ENCODE measurements around the gene TBC1D3C. TPM values are rescaled to one million over a fixed set of nuclear protein-coding genes. Genes with fewer than 3 reads are reported as not detected.
"Not testable (repeated sequence)": the region's sequence is repeated elsewhere in the genome, so short reads cannot be mapped to it uniquely, and the experiment has no call there.

Gene TBC1D3C
- total RNA-seq = 0.19 TPM
- long read RNA-seq = 0 reads

GRCh38 chr17:38068534-38068933, at the start of gene TBC1D3C:
Gene TBC1D3C (minus strand): TSS chr17:38068634. CDS start chr17:38067066, 1,568 bp downstream.
- not testable (repeated sequence) for DNase-seq (ENCODE audit: low spot score)

DNA sequence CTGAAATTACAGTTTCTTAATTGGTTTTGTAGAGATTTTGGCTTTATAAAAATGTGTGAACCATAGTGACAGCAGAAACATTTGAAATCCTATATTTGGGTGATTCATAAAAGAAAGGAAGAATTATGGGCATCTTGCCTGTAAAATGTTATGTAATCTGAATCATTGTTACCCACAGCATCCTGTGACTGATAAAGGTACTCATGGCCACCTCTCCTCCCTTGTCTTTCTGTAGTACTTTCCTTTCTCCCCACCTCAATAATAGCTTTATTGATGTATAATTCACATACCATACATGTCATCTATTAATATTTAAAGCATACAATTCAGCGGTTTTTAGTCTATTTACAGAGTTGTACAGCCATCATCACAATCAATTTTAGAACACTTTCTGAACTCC, 30.8 kb upstream of the TBC1D3C start:
- not testable (repeated sequence) for DNase-seq (ENCODE audit: low spot score)

DNA sequence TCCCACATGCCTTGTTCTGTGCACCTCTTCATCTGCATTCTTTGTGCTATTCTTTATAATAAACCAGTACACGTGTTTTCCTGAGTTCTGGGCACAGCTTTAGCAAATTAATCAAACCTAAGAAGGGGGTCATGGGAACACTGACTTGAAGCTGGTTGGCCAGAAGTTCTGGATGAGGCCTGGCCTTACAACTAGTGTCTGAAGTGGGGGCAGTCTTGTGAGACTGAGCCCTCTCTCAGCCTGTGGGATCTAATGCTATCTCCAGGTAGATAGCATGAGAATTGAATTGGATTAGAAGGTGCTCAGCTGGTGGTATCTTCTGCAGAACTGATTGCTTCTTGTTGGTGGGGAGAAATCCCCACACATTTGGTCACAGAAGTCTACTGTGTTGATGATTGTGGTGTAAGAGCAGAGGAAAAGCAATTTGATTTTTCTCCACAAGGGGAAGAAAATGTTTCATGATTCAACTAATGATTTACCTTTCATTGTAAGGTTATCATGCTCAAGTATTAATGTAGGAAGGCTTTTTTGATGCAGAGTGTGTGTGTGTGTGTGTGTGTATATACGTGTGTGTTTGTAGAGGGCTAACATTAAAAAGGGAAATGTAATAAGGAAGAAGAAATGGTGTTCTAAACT, 25.7 kb upstream of the TBC1D3C start:
- not testable (repeated sequence) for DNase-seq (ENCODE audit: low spot score)

- peak; percentile 26 for DNase-seq (ENCODE audit: low spot score)
These were observed 19.7 kb upstream of the TBC1D3C start for GRCh38 chr17:38088120-38088519.

DNA sequence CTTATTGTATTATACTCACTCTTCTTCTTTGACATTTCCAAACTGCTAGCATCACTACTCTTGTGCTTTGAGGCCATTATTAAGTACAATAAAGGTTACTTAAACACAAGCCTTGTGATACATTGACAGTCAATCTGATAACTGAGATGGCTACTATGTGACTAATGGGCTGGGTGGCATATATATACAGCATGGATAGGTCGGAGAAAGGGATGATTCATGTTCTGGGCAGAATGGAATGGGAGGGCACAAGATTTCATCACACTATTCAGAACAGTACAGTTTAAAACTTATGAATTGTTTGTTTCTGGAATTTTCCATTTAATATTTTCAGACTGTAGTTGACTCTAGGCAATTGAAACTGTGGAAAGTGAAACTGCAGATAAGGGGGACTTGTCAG, 18.9 kb upstream of the TBC1D3C start:
- DNase-seq (ENCODE audit: low spot score) = not testable (repeated sequence)

Other genes starting within 250 kb of the TBC1D3C start
- gene TBC1D3K, start 144.2 kb downstream of the TBC1D3C start, total RNA-seq = not detected
- 5.5 TPM for gene TBC1D3L, start 79.6 kb downstream of the TBC1D3C start, total RNA-seq
- gene TBC1D3D, start 64.7 kb downstream of the TBC1D3C start, total RNA-seq = not detected
- not detected for gene TBC1D3E, start 59.3 kb upstream of the TBC1D3C start, total RNA-seq
- not detected for gene TBC1D3, start 123.9 kb upstream of the TBC1D3C start, total RNA-seq
- 21.7 TPM for gene MRPL45, start 228.5 kb upstream of the TBC1D3C start, total RNA-seq

Measured in mesenteric fat pad (tissue), 1 donor.